K562 (cell line): Measurements from ENCODE around the gene NRXN2. TPM values are rescaled to one million over a fixed set of nuclear protein-coding genes. Genes with fewer than 3 reads are reported as not detected.

Experiments
- ARNT ChIP-seq, 2 experiments: fragments of 450-650 bp; IDR thresholded peaks; 2 replicates each; pipeline ENCODE4 v1.6.1; 2016; ENCODE audit warnings: mild to moderate bottlenecking in 1 of 2
- CBX1 ChIP-seq: sonication (generic); IDR thresholded peaks from 2 replicates; pipeline ENCODE4 v1.6.1; 2016; ENCODE audit warnings: antibody characterized with exemption, low read depth, mild to moderate bottlenecking
- CHCHD3 ChIP-seq: fragments of 250-450 bp; sonication (Bioruptor Pico); IDR thresholded peaks from 2 replicates; pipeline ENCODE4 v2.1.2; 2022; ENCODE audit warnings: mild to moderate bottlenecking
- HLTF ChIP-seq: fragments of 450-650 bp; IDR thresholded peaks from 2 replicates; pipeline ENCODE4 v1.6.1; 2016
- KLF13 ChIP-seq: fragments of 450-650 bp; IDR thresholded peaks from 2 replicates; pipeline ENCODE4 v1.6.1; 2016; ENCODE audit warnings: missing genetic modification characterization, low read depth, mild to moderate bottlenecking, missing compliant biosample characterization, moderate library complexity, borderline replicate concordance
- NCOA1 ChIP-seq: fragments of 450-650 bp; IDR thresholded peaks from 2 replicates; pipeline ENCODE4 v1.6.1; 2016; ENCODE audit warnings: low read depth
- NR2C1 ChIP-seq, 2 experiments: fragments of 450-650 bp; IDR thresholded peaks; 2 replicates each; pipeline ENCODE4 v1.6.1; 2017; ENCODE audit warnings: mild to moderate bottlenecking in 2 of 2, antibody characterized with exemption in 1 of 2, inconsistent platforms in 1 of 2, missing compliant biosample characterization in 1 of 2, missing genetic modification characterization in 1 of 2
- NR2F6 ChIP-seq: fragments of 450-650 bp; formaldehyde crosslinking; IDR thresholded peaks from 2 replicates; pipeline ENCODE4 v1.4.0; 2020; ENCODE audit warnings: mild to moderate bottlenecking
- SMARCE1 ChIP-seq: fragments of 450-650 bp; IDR thresholded peaks from 2 replicates; pipeline ENCODE4 v1.7.1; 2016; ENCODE audit warnings: mild to moderate bottlenecking
- TAF1 ChIP-seq: IDR thresholded peaks from 2 replicates; pipeline ENCODE4 v1.6.1; 2011; ENCODE audit warnings: mild to moderate bottlenecking, low read length, moderate library complexity; ENCODE audit not compliant: insufficient read depth, control insufficient read depth, severe bottlenecking; ENCODE audit errors: extremely low read depth
- TCF7L2 ChIP-seq: fragments of 150-350 bp; IDR thresholded peaks from 2 replicates; pipeline ENCODE4 v1.6.1; 2016; ENCODE audit warnings: low read depth, mild to moderate bottlenecking, low read length, moderate library complexity
- ZNF707 ChIP-seq: fragments of 250-450 bp; sonication (Bioruptor Pico); conservative IDR thresholded peaks from 2 replicates; pipeline ENCODE4 v1.8.0; 2022; ENCODE audit warnings: inconsistent platforms, mild to moderate bottlenecking, moderate library complexity
- ZNF766 ChIP-seq: fragments of 200-800 bp; sonication (Bioruptor generic); conservative IDR thresholded peaks from 2 replicates; pipeline ENCODE4 v1.6.1; 2016; ENCODE audit warnings: missing genetic modification characterization, missing compliant biosample characterization
- polyA plus RNA-seq, 8 experiments: library from polyadenylated mRNA; depleted of rRNA in 4 of 8; stranded (reverse) in 5 of 8; unstranded in 3 of 8; fragments of >200 nt; fragmentation: Nextera tagmentation in 2 of 8; fragmentation: Illumina TruSeq in 1 of 8; extraction: Ambion mirVana in 2 of 8; extraction: Trizol in 1 of 8; gene quantifications; 2 replicates each; pipeline versions ENCODE4 v1.2.1 to v1.2.3, GENCODE V29; 2011 to 2014; ENCODE audit warnings: inconsistent platforms in 1 of 8, missing spikeins in 1 of 8
- total RNA-seq, 7 experiments: library from RNA; depleted of rRNA in 6 of 7; stranded (reverse); fragments of >200 nt in 6 of 7; fragmentation: Illumina TruSeq in 2 of 7; extraction: Trizol in 2 of 7; gene quantifications; 2 replicates each; pipeline versions ENCODE4 v1.2.1 to v1.2.3, GENCODE V29; 2011 to 2021; ENCODE audit warnings: low replicate concordance in 1 of 7
- TF ChIP-seq, protein P1 (sequence below): fragments of 450-650 bp; formaldehyde crosslinking; IDR thresholded peaks from 2 replicates; pipeline ENCODE4 v1.4.0; 2020; ENCODE audit warnings: mild to moderate bottlenecking, moderate library complexity
- TF ChIP-seq, protein P2 (sequence below): sonication (generic); formaldehyde crosslinking; IDR thresholded peaks from 2 replicates; pipeline ENCODE4 v1.8.1; 2023; ENCODE audit warnings: mild to moderate bottlenecking, missing genetic modification reagents
- TF ChIP-seq, protein P3 (sequence below): fragments of 250-450 bp; sonication (Bioruptor Pico); IDR thresholded peaks from 2 replicates; pipeline ENCODE4 v1.8.0; 2022; ENCODE audit warnings: inconsistent platforms
- TF ChIP-seq, protein P4 (sequence below): fragments of 200-800 bp; sonication (Bioruptor generic); IDR thresholded peaks from 2 replicates; pipeline ENCODE4 v1.6.1; 2017; ENCODE audit warnings: missing genetic modification characterization, missing compliant biosample characterization
- TF ChIP-seq, protein P5 (sequence below): fragments of 450-650 bp; formaldehyde crosslinking; IDR thresholded peaks from 2 replicates; pipeline ENCODE4 v1.4.0; 2020; ENCODE audit warnings: mild to moderate bottlenecking, moderate library complexity
- TF ChIP-seq, protein P6 (sequence below): fragments of 250-450 bp; sonication (Bioruptor Pico); IDR thresholded peaks from 2 replicates; pipeline ENCODE4 v1.5.0; 2020; ENCODE audit warnings: mild to moderate bottlenecking

NRXN2 gene
- total and polyA plus RNA-seq, 9 of the 15 experiments (the other 6 are each of a cell fraction or from before 2014, with no cell fraction given): 0.07 to 0.47 (median 0.15) TPM; not detected in 4

DNA sequence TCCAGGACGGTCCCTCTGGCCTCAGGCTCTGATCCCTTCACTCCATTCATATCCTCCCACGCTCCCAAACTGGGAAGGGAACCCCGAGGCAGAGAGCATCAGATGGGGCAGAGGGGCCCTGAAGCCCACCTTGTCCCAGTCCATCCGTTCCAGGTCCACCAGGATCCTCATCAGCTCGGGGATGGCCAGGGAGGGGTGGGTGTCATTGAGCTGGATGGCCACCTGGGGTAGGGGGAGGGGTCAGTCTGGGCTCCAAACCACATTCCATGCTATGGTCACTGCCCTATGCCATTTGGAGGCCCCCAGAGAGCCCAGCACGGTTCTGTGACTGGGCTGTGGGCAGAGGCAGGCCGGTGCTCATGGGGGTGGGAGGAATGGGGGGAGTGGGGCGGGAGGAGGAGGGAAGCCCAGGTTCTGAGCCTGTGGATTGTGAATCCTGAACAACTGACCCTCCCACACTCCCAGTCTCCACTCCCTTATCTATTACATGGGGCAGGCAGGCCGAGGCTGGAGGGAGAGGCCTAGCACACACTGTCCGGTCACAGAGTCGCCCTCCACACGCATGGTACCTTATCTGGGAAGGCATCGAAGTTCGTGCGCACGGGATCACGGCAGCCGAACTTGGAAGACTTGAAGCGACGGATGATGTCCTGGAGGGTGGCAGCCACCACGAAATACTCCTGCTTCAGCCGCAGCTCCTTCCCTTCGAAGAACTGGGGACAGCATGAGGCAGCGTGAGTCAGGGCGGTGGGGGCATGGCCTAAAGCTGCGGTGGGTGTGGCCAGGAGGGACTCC, 31.3 kb upstream of the NRXN2 start (continued):
- TF ChIP-seq, protein P1, sequence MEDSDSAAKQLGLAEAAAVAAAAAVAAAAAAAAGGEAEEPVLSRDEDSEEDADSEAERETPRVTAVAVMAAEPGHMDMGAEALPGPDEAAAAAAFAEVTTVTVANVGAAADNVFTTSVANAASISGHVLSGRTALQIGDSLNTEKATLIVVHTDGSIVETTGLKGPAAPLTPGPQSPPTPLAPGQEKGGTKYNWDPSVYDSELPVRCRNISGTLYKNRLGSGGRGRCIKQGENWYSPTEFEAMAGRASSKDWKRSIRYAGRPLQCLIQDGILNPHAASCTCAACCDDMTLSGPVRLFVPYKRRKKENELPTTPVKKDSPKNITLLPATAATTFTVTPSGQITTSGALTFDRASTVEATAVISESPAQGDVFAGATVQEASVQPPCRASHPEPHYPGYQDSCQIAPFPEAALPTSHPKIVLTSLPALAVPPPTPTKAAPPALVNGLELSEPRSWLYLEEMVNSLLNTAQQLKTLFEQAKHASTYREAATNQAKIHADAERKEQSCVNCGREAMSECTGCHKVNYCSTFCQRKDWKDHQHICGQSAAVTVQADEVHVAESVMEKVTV (CRISPR knock-in tag): no peak
- TF ChIP-seq CHCHD3 (CRISPR knock-in tag): no peak
- TF ChIP-seq, protein P2, sequence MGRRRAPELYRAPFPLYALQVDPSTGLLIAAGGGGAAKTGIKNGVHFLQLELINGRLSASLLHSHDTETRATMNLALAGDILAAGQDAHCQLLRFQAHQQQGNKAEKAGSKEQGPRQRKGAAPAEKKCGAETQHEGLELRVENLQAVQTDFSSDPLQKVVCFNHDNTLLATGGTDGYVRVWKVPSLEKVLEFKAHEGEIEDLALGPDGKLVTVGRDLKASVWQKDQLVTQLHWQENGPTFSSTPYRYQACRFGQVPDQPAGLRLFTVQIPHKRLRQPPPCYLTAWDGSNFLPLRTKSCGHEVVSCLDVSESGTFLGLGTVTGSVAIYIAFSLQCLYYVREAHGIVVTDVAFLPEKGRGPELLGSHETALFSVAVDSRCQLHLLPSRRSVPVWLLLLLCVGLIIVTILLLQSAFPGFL (CRISPR knock-in tag): no peak
- TF ChIP-seq SMARCE1: no peak
- TF ChIP-seq ZNF707: no peak
- TF ChIP-seq, protein P3, sequence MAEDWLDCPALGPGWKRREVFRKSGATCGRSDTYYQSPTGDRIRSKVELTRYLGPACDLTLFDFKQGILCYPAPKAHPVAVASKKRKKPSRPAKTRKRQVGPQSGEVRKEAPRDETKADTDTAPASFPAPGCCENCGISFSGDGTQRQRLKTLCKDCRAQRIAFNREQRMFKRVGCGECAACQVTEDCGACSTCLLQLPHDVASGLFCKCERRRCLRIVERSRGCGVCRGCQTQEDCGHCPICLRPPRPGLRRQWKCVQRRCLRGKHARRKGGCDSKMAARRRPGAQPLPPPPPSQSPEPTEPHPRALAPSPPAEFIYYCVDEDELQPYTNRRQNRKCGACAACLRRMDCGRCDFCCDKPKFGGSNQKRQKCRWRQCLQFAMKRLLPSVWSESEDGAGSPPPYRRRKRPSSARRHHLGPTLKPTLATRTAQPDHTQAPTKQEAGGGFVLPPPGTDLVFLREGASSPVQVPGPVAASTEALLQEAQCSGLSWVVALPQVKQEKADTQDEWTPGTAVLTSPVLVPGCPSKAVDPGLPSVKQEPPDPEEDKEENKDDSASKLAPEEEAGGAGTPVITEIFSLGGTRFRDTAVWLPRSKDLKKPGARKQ (CRISPR knock-in tag): no peak
- TF ChIP-seq, protein P4, sequence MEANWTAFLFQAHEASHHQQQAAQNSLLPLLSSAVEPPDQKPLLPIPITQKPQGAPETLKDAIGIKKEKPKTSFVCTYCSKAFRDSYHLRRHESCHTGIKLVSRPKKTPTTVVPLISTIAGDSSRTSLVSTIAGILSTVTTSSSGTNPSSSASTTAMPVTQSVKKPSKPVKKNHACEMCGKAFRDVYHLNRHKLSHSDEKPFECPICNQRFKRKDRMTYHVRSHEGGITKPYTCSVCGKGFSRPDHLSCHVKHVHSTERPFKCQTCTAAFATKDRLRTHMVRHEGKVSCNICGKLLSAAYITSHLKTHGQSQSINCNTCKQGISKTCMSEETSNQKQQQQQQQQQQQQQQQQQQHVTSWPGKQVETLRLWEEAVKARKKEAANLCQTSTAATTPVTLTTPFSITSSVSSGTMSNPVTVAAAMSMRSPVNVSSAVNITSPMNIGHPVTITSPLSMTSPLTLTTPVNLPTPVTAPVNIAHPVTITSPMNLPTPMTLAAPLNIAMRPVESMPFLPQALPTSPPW (CRISPR knock-in tag): peak; percentile 79
- no peak for TF ChIP-seq KLF13 (tag)
- TF ChIP-seq HLTF: no peak
- TF ChIP-seq, protein P5, sequence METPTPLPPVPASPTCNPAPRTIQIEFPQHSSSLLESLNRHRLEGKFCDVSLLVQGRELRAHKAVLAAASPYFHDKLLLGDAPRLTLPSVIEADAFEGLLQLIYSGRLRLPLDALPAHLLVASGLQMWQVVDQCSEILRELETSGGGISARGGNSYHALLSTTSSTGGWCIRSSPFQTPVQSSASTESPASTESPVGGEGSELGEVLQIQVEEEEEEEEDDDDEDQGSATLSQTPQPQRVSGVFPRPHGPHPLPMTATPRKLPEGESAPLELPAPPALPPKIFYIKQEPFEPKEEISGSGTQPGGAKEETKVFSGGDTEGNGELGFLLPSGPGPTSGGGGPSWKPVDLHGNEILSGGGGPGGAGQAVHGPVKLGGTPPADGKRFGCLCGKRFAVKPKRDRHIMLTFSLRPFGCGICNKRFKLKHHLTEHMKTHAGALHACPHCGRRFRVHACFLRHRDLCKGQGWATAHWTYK (CRISPR knock-in tag): no peak
- no peak for TF ChIP-seq TAF1
- TF ChIP-seq CBX1: no peak
- TF ChIP-seq ARNT (IDR thresholded peaks at IDR 0.05): no peak
- no peak for TF ChIP-seq NCOA1
- TF ChIP-seq, protein P6, sequence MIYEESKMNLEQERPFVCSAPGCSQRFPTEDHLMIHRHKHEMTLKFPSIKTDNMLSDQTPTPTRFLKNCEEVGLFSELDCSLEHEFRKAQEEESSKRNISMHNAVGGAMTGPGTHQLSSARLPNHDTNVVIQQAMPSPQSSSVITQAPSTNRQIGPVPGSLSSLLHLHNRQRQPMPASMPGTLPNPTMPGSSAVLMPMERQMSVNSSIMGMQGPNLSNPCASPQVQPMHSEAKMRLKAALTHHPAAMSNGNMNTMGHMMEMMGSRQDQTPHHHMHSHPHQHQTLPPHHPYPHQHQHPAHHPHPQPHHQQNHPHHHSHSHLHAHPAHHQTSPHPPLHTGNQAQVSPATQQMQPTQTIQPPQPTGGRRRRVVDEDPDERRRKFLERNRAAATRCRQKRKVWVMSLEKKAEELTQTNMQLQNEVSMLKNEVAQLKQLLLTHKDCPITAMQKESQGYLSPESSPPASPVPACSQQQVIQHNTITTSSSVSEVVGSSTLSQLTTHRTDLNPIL (CRISPR knock-in tag): no peak
- TF ChIP-seq ZNF766 (CRISPR knock-in tag): no peak
- no peak for TF ChIP-seq NR2F6 (CRISPR knock-in tag)
- no peak for TF ChIP-seq NR2C1 (IDR thresholded peaks at IDR 0.05)
- 0 out of 2 replicates have a peak, but pooled peaks have one; percentile 27 for TF ChIP-seq NR2C1 (tag; IDR thresholded peaks at IDR 0.05)
- no peak for TF ChIP-seq TCF7L2
